ENCODE measurements around the gene SEMA3G.

The SEMA3G gene

DNA sequence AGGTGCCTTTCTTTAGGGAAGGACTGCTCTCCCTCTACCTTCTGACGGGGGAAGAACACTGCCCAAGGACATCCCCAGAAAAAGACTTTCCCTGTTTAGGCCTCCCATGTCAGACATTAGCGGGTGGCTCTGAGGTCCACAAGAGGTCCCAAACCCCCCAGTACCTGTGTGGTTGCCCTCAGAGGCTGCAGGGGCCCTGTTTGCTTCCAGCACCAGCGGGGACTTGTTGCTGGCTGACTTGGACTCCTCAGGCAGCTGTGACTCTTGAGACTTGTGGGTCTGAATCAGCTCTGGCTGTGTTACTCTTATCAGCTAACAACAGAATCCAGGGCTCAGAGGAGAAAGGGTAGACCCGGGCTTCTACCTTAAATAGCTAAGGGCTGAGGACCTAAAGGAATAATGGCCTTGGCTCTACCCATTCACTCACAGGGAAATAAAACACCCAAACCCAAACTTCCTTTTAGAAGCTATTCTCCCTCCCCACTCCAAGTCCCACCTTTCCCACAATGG lies 39.2 kb downstream of the SEMA3G start:
- DNase-seq (ENCODE audit: low read depth): no peak
- TF ChIP-seq, protein P1, sequence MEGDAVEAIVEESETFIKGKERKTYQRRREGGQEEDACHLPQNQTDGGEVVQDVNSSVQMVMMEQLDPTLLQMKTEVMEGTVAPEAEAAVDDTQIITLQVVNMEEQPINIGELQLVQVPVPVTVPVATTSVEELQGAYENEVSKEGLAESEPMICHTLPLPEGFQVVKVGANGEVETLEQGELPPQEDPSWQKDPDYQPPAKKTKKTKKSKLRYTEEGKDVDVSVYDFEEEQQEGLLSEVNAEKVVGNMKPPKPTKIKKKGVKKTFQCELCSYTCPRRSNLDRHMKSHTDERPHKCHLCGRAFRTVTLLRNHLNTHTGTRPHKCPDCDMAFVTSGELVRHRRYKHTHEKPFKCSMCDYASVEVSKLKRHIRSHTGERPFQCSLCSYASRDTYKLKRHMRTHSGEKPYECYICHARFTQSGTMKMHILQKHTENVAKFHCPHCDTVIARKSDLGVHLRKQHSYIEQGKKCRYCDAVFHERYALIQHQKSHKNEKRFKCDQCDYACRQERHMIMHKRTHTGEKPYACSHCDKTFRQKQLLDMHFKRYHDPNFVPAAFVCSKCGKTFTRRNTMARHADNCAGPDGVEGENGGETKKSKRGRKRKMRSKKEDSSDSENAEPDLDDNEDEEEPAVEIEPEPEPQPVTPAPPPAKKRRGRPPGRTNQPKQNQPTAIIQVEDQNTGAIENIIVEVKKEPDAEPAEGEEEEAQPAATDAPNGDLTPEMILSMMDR (conservative IDR thresholded peaks at IDR 0.05; ENCODE audit: low read depth, low read length): no peak
- H3K4me3 ChIP-seq (ENCODE audit: low read depth, low read length): no peak overlapping the region

DNA sequence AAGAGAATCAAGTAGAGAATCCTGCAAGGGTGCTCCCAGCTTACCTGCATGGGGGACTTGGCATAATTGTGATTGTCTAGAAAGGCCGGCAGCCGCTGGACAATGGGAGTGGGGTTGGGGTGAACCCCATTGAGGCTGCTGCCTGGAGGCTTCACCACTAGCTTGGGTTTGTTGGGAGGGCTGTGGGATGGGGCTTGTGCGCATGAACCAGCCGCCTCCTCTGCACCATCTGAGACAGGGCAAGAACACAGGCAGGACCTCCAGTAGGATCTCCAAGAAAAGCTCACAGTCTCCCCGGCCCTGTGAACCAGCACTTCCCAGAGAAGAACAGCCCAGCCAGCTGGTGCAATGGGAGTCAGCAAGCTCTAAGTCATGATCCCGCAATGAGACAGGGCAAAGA lies 39.8 kb downstream of the SEMA3G start:
- no peak overlapping the region for H3K4me3 ChIP-seq (ENCODE audit: low read depth, low read length)
- DNase-seq (ENCODE audit: low read depth): no peak
- TF ChIP-seq, protein P1 (conservative IDR thresholded peaks at IDR 0.05; ENCODE audit: low read depth, low read length): no peak

DNA sequence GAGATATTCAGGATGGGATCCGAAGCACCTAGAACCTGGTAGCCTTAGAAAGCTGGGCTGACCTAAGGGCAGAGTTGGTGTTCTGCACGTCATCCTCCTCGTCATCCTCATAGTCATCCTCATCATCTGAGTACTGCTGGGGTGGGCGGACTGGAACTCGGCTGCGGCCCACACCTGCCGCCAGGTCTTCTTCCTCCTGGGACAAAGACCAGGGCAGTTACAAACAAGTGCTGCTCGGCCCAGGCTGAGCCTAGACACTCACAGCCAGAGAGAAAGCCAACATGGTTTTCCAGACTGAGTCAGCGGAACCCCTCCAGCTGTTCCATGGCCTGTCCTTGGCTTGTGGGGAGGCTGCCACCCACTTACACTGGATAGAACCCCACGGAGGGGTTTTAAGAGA lies 40.5 kb downstream of the SEMA3G start:
- no peak overlapping the region for H3K4me3 ChIP-seq (ENCODE audit: low read depth, low read length)
- no peak for DNase-seq (ENCODE audit: low read depth)
- TF ChIP-seq, protein P1 (conservative IDR thresholded peaks at IDR 0.05; ENCODE audit: low read depth, low read length): no peak

DNA sequence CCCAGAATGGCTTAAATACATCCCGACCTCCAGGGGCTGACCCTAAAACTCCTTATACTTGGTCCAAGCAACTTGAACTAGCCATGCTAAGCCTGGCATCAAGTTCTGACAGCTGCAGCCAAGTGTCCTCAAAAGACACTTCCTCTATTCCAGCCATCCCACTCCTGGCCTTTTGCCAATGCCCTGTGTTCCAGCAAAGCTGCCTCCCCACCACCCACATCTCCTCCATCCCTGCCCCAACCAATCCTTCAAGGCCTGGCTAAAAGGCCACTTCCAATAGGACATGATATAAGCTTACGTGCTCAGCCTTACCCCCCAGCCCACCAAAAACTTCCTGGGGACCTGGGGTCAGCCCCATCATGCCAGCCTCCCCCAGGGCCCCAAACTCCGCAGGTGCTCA lies 40.9 kb downstream of the SEMA3G start:
- TF ChIP-seq, protein P1 (conservative IDR thresholded peaks at IDR 0.05; ENCODE audit: low read depth, low read length): no peak

DNA sequence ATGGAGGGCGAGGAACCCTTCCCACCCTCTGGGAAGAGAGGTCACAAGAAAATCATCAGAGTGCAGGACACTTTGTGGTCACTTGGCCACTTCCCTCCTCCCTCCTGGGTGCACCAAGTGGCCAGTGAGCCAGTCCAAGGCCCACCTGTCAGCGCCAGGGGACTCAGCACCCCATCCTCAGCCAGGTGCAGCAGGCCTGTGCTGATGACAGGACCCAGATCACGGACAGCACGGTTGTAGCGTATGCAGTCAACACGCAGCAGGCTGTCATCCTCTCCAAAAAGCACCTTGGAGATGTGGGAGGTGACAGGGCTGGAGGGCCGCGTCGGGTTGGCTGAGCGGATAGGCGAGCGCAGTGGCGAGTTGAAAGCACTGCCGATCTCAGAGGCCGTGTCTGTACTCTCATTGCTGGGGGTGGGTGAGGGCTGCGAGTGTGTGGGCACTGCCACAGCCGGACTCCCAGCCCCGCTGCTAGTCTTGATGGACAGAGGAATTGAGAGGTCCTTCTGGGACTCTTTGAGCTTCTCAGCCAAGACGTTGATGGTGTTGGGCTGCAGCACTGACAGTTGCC lies 41.5 kb downstream of the SEMA3G start:
- TF ChIP-seq, protein P1 (conservative IDR thresholded peaks at IDR 0.05; ENCODE audit: low read depth, low read length): no peak
- DNase-seq (ENCODE audit: low read depth): no peak

More for the DNA sequence above, 40.9 kb downstream of the SEMA3G start:
- no peak for DNase-seq (ENCODE audit: low read depth)
- H3K4me3 ChIP-seq (ENCODE audit: low read depth, low read length): no peak overlapping the region

DNA sequence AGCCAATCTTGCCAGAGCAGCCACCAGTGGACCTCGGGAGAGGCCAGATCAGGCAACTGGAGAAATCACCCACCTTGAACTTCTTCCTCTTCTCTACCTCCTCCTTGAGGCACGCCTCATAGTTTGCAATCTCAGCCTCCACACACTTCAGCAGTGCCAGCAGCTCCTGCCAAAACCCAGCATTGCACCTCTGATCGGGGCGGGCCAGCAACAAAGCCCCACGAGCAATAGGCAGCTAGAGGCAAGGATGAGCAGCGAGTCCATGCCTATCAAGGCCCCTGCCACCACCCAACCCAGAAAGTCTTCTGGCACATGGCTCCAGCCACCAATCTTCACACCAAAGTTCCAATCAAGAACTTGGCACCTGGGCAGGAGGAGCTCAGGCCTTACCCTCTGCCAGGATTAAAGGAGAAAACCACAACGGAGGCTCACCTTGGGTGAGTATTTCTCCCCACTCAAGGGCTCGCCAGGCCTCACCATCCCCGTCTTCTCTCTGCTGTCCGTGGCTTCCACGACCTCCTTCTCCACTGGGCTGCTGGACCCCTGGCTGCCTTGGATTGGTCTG lies 42.1 kb downstream of the SEMA3G start:
- no peak for DNase-seq (ENCODE audit: low read depth)
- H3K4me3 ChIP-seq (ENCODE audit: low read depth, low read length): no peak overlapping the region
- TF ChIP-seq, protein P1 (conservative IDR thresholded peaks at IDR 0.05; ENCODE audit: low read depth, low read length): no peak

More for the DNA sequence above, 41.5 kb downstream of the SEMA3G start:
- H3K4me3 ChIP-seq (ENCODE audit: low read depth, low read length): no peak overlapping the region

DNA sequence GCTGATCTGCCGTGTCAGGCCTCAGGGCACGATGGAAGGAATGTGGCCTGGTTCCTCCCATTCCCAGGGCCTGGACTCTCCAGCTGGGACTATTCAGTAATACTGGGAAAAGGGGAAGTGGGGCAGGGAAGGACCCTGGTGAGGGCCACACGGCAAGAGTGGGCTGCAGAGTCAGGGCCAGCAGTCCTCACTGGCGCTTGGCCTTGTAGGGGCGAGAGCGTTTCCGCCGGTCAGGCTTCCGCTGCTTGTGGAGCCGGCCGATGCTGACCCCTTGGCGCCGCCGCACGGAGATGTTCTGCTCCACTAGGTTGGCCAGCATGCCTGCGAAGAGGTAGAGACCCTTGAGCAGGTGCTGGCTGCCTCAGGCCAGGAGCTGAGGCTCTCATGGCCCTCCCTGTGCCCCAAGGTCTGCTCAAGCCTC lies 42.8 kb downstream of the SEMA3G start:
- TF ChIP-seq, protein P1 (conservative IDR thresholded peaks at IDR 0.05; ENCODE audit: low read depth, low read length): no peak
- no peak for DNase-seq (ENCODE audit: low read depth)
- no peak overlapping the region for H3K4me3 ChIP-seq (ENCODE audit: low read depth, low read length)
